NAMALWA (cell line): ENCODE data around the gene ZFYVE16.
"Not testable (repeated sequence)": the region's sequence is repeated elsewhere in the genome, so short reads cannot be mapped to it uniquely, and the experiment has no call there.

Source experiments
- DNase-seq: peaks from one replicate; pipeline ENCODE4 v3.0.0-alpha.2; 2015; ENCODE audit warnings: low spot score

Gene ZFYVE16

GRCh38 chr5:80487829-80488721 is 80.2 kb downstream of the ZFYVE16 start, which contains the start of gene FAM151B:
FAM151B (plus strand) TSS chr5:80488100; CDS start chr5:80488124, 24 bp downstream.
- peak; percentile 27 for DNase-seq

GRCh38 chr5:80491296-80491695 is 83.4 kb downstream of the ZFYVE16 start:
- no peak for DNase-seq

GRCh38 chr5:80492741-80493140 is 84.9 kb downstream of the ZFYVE16 start:
- no peak for DNase-seq

- DNase-seq = not testable (repeated sequence)
Observed at GRCh38 chr5:80493443-80493842, 85.6 kb downstream of the ZFYVE16 start.

GRCh38 chr5:80495891-80496290 is 88.0 kb downstream of the ZFYVE16 start:
- DNase-seq = no peak

- no peak for DNase-seq
Observed at GRCh38 chr5:80502800-80503199, 94.9 kb downstream of the ZFYVE16 start.

GRCh38 chr5:80503641-80504040 is 95.8 kb downstream of the ZFYVE16 start:
- DNase-seq = no peak

GRCh38 chr5:80504833-80505232 is 97.0 kb downstream of the ZFYVE16 start:
- no peak for DNase-seq

GRCh38 chr5:80507663-80508062 is 99.8 kb downstream of the ZFYVE16 start:
- DNase-seq = no peak

- no peak for DNase-seq
Observed at GRCh38 chr5:80508844-80509243, 101.0 kb downstream of the ZFYVE16 start.

- DNase-seq = no peak
Observed at GRCh38 chr5:80509362-80509761, 101.5 kb downstream of the ZFYVE16 start.

- DNase-seq = peak; percentile 3
Observed at GRCh38 chr5:80516826-80517225, 109.0 kb downstream of the ZFYVE16 start.
